GM10847 (cell line): Measurements from ENCODE around the gene VPS37C.

Experiments
- POLR2A ChIP-seq: IDR thresholded peaks from 2 replicates; pipeline ENCODE4 v1.6.1; 2011; ENCODE audit not compliant: insufficient read length; ENCODE audit errors: extremely low read depth

VPS37C gene

DNA sequence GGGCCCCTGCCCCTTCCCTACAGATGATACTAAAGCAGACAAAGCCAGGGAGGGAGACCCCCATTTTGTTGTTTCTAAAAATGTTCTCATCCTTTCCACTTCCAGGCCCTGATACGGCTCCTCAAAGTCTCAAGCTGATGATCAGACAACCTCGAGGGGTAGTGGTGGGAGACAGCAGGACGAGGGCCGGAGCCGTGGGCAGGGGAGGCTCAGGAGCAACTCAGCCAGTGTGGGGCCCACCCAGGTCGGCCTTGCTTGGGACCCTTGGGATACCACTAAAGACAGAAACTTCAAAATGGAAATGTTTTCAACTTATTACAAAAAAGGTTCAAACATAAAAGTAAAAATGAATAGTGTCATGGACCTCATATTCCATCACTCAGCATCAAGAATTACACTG, 15.2 kb upstream of the VPS37C start:
- no peak for TF ChIP-seq POLR2A

DNA sequence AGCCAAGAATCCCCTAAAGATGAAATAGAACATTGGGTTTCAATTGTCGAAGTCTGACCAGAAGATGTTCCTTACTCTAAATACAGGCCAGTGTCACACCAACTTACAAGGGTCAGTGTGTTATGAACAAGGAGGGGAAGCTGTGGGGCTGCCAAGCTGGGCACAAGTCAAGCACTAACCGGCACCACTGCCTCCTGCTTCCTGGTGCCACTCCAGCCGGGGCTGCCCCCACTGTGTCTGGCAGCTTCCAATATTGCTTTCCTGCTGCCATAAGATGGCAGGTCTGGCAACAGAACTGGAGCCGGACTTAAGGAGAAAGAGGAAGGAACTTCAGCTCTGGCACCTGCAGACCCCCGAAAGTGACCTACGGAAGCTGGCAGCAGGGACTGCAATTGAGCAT, 13.7 kb upstream of the VPS37C start:
- no peak for TF ChIP-seq POLR2A

DNA sequence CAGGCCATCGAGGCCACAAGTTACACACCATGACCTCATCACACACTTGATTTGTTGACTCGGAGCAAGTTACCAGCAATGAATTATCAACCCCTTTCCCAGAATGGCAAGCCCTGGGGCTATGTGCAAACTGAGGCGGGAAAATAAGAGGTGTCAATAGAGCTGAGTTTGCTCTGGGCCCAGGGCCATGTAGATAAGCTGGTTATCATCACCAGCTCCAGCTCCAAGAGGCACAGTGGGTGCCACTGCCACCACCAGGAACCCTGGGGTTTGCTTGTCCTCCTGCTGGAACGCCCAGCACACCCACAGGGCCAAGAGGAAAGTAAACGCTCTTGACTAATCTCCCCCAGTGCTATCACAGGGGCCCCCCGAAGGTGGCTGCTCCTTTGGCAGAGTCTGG, 13.0 kb upstream of the VPS37C start:
- no peak for TF ChIP-seq POLR2A

DNA sequence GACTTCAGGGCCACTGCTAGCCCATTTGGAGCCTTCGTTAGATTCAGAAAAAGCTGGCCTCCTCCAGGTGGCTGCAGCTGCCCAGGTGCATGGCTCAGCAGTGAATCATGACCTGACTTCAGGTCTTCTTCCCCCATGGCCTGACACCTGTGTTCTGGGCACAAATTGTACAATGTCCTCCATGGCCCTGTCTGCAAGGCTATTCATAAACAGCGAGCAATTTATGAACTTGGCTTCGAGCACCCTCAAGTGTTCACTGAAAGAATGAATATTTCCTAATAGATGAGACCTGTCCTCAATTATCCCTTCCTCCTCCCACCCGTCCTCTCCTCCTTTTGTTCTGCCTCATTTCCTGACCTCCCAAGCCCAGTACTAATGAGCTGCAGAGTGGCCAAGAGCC, 12.2 kb upstream of the VPS37C start:
- no peak for TF ChIP-seq POLR2A

DNA sequence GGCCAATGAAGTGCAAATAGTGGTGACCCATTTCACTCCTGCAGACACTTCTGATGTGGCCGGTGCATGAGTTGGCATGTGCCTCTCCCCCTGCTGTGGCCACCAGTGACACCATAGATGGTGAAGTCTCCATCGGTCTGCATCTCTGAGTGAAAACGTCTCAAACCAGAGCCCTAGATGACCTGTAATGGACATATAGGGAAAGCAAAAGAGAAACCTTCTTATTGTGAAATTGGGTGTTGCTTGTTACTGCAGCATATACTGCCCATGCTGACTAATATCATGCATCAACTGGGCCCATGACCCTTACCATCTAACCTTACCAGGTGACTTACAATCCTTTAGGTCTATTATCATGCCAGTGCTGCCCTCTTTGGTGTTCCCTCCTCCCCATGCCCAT, 11.7 kb upstream of the VPS37C start:
- TF ChIP-seq POLR2A = no peak

DNA sequence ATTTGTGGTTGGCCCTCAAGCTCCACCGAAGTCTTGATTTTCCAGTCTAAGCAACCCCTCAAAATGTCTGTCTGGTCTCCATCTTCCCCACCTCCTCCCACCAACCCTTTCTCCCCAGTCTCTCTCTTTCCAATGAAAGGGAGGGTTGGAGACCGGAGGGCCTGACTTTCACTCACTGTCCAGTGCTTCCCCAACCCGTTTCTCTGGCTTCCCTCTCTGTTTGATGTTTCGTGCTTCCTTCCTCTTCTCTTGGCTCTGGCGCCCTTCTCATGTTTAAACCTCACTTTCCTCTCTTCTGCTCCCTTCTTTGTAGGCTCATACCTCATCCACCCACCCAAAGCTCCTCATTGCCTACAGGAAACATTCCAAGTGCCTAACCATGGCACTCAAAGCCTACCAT, 11.1 kb upstream of the VPS37C start:
- TF ChIP-seq POLR2A = no peak

DNA sequence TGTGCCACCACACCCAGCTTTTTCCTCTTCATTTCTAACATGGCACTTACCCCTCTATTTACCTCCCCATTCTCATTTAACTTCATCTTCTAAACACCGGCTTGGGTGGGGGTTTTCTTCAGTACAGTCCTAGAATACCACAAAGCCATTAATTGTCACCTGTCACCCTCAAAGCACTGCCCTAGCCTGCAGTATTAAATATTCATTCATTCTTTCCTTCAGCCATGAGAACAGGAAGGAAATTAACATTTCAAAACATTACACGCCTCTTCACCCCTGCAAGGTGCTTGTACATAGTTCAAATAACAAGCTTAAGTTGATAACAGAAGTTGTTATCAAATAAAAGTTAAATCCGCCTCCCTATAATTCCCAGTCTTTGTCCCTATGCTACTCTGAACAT, 10.7 kb upstream of the VPS37C start:
- TF ChIP-seq POLR2A = no peak

DNA sequence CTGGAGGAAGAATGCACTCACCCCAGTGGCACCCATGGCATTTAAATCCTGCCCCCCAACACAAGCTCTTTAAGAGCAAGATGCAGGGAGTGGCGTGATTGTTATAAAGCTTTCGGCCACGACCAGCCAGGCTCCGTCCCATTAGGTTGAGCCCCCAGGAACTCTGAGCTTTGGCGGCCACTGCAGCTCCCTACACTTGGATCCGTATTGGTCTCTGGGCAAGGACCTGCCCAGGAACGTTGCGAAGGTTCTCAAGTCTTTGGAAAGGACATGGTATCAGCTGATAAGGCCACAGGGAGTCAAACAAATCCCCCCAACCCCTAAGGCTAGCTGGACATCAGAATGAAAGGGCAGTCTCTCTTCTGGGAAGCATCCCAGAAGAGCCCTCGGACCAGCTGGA, 9.3 kb upstream of the VPS37C start:
- TF ChIP-seq POLR2A = no peak

DNA sequence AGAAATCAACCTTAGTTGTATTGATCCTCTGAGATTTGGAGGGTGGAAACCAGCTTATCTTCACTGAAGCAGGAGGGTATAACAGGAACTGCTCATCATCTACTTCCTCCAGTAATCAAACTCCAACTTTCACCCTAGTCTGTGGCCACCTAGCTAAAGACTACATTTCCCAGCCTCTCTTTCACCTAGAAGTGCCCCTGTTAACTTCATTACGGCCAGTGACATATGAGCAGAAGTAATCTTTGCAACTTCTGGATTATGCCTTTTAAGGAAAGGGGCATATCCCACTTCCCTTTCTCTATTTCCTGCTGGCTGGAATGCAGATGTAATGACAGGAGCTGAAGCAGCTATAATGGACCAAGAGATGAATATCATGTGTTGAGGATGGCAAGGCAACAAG, 7.6 kb upstream of the VPS37C start:
- TF ChIP-seq POLR2A = no peak

DNA sequence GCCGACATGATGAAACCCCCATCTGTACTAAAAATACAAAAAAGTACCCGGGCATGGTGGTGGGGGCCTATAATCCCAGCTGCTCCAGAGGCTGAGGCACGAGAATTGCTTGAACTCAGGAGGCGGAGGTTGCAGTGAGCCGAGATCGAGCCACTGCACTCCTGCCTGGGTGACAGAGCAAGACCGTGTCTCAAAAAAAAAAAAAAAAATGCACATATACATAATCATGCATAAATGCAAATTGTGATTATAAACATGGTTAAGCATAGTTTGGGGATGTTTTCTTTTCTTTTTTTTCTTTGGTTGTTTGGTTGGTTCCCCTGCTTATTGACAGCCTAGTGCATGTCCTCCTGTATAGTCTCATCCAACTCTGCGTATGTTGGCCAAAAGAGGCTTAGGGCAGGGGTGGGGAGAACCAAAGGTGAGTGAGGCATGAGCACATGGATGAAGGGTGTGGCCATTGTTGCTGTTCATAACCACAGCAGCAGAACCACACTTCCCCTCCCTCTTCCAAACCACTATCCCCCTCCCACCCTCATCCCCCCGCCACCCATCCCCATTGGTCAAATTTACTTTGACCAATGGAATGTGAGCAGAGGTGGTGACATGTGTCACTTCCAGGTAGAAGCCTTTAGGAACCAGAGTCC, 6.9 kb upstream of the VPS37C start:
- no peak for TF ChIP-seq POLR2A

DNA sequence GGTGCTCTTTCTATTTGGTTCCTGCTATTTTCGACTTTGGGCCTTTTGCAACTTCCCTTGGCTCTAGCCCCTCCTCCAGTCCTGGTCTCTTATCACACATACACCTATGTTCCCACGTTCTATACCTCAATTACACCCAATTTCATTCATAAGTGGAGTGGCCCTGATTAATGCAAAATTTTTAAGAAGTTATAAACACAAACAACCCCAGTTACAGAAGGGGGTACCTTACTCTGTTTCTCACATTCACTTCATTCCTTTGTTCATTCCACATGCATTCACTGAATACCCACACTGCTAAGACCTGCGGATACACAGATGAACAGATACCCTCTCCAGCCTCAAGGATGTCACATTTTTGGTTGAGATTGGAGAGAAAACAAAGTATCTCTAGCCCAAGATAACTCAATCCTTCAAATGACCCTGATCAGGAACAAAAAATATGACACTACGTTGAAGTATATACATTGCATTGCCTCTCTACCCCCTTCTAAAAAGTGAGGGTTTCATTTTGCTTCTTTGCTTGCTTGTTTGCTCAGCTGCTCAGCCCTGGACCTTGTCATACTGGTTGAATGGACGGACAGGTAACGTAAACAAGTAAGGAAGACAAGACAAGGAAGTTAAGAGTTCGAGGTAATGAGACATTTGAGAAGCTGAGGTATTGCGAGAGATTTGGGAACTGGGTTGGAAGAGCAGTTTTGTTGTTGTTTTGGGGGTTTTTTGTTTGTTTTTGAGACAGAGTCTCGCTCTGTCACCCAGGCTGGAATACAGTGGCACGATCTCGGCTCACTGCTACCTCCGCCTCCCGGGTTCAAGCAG, 3.6 kb upstream of the VPS37C start:
- TF ChIP-seq POLR2A = no peak

DNA sequence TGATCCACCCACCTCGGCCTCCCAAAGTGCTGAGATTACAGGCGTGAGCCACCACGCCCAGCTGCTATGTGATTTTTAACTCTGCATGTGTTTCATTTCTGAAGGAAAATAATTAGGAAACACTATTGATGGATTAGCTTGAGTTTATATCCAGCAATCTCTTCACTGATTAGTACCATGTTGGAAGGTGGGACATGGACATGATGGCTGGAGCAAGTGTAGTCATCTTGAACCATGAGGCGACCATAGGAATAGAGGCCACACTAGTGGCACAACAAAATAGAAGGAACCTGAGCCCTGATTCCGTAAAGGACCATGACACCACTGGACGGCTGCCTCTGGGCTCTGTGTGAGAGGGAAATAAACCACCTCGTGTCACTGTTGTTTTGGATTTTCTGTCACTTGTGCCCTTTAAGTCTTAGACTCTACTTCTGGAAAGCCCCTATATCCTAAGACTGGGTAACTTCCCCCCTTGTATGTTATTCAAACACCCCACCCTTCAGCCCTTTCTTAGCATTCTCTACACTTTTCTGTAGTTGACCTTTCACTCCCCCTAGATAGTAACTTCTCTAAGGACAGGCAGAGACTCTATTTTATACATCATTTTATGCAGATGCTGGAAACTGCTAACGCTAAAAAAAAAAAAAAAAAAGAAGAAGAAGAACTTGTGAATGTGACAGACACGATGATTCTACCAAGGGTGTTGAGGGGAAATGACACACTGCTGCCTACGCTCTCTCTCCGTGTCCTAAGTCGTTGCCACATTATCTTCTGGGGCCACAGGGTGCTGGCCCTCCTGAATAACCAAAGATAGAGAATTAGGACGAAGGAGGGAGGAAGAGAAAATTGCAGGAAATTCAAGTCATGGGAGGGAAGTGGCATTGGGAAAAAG, 2.7 kb upstream of the VPS37C start:
- TF ChIP-seq POLR2A = no peak

DNA sequence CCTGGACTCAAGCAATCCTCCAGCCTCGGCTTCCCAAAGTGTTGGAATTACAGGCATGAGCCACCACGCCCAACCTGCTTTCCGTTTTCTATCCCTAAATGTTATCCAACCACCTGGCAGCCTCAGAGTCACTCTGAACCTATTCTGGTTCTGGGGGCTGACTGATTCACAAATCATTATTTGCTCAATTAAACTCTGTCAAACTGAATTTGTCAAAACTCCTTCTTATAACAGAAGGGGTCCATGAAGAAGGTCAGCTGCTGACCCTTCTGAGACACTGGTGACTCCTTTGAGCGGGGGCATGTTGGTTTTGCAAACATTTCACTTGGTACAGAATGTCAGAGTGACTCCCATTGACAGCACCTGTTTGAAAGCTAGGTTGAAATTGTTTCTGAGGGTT, 1.8 kb upstream of the VPS37C start:
- TF ChIP-seq POLR2A = no peak

DNA sequence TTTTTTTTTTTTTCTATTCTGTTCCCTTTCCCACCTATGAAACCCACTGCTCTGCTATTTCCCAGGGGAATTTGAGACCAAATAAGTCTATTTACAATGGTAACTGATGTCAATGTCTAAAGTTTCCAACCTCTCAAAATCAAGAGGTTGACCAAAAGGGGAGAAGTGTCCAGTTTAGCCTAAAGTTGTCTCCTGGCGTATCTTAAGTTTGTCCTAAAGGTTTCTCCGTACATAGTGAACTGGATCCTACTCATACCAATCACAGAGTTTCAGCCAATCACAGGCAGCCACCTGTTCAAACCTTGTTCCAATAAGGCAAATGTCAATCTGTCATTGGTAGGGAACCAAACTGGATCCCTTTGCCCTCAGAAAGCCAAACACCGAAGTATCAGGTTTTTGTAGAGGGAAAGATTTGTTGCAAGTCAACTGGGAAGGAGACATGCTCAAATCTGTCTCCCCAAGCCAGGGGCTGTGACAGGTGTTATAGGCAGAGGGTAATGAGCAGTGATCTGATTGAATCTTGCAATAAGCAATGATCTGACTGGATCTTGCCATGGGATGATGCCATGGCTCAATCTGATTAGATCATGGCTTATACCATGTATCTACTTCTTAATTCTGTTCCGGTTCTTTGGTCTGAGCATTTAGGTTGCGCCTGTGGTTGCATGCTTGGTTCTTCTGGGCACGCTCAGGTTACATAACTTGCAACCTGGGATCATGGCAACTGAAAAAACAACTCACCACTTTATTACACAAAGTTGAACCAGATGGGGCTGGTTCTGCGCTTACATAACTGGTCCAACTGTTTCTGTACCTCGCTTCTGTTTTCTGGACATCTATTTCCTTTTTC, 1.1 kb upstream of the VPS37C start:
- TF ChIP-seq POLR2A = no peak

DNA sequence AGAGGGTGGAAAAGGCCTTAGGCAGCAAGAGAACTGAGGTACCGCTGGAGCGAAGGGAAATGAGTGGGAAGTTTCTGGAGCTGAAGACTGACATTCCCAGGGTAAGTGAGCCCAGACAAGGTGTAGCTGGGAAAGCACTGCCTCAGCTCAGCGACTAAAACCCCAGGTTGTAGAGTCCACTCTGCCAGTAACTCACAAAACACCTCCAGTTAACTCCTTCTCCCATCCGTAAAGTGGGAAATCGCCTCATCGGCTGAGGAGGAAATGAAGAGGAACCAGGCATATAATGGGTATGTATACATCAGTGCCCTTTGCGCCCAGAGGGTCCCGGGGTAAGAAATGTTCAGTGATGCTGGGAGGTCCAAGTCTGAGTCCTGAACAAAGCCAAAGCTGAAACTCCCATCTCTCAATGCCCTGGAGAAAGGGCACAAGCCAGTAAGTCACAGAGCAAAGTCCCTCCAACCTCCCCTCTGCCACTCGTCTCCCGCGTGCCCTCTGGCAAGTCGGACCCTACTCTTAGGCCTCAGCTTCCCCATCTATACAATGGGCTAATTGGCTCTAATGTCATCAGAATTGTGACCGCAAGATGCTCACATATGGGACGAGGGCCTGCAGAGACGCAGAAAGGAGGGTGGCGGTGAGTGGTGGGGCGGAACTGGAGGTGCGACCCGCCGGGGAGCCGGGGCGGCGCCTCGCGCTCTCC, 588 bp downstream of the VPS37C start:
- TF ChIP-seq POLR2A = no peak
